ENCODE results near the gene MINDY4. TPM values are rescaled to one million over a fixed set of nuclear protein-coding genes. Genes with fewer than 3 reads are reported as not detected.

Gene MINDY4
- total RNA-seq, 1 experiment from 2014 or later = 2.1 TPM

DNA sequence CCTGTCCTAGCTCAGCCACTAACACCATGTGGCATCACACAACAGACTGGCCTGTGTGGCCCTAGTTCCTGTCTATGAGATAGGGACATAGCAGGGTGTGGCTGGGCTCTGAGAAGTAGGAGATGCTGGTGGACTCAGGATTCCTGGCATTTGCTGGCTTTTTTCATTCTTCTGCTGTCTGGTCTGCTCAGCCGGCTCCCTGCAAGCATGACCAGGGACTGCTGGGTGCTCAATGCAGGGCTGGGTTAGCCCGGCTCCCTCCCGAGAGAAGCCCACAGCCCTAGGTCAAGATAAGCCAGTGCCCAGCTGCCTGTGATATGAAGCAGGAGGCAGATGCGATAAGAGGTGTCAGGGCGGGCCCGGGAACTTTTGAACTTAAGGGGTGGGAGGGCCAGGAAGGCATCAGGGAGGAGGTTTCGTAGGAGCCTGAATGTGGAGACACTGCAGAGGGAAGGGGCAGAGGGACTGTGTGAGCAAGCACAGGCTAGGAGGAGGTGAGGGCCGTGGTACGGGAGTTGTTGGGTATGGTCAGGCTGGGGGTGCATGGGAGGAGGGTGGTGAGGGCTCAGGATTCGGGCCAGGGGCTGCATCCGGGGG is 143.9 kb downstream of the MINDY4 start:
- peaks cover 18% of the 10 kb centered on the region for H3K4me1 Mint-ChIP-seq (ENCODE audit: low read depth, unreplicated experiment)

DNA sequence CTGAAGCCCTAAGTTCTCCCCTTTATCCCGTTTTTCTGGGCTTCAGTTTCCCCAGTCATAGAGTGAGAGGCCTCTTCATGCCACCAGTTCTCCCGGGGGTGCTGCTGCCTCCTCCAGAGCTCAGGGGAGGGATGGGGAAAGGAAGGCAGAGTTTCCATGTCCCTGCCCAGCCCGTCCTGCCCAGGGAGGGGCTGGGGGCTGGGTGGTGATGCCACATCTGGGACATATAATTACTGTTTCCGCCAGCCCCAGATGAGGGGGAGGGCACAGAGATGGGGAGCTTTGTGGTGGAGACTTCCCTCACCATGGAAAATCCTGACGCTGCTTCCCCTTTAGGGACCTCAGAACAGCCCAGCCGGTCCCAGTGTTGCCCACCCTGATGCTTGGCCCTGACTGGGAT is 144.5 kb downstream of the MINDY4 start:
- no peaks in the 10 kb centered on the region for H3K27me3 ChIP-seq (replicated peaks; ENCODE audit: control insufficient read depth, insufficient read depth, low read length)
- ChIA-PET CTCF (no interaction called here), POLR2A (no interaction called here)
- Mint-ChIP-seq H3K4me1 (ENCODE audit: low read depth, unreplicated experiment) (peaks cover 14% of the 10 kb centered on the region), H3K4me3 (ENCODE audit: unreplicated experiment) (no peak overlapping the region), H3K36me3 (ENCODE audit: insufficient read depth, unreplicated experiment) (no peaks in the 10 kb centered on the region), H3K9me3 (ENCODE audit: unreplicated experiment) (no peaks in the 10 kb centered on the region), H3K27ac (ENCODE audit: unreplicated experiment) (no peak overlapping the region), H3K27me3 (ENCODE audit: insufficient read depth, unreplicated experiment) (no peaks in the 10 kb centered on the region)
- H3K36me3 ChIP-seq (ENCODE audit: control insufficient read depth, insufficient read depth, low read length) = no peaks in the 10 kb centered on the region
- no peak overlapping the region for H3K4me3 ChIP-seq (ENCODE audit: low read depth, low read length)
- BruUV-seq (replicated peaks) = no TSS peak
- no peaks in the 10 kb centered on the region for H3K9me3 ChIP-seq
- peaks cover 27% of the 10 kb centered on the region for H3K4me1 ChIP-seq
- no peak for DNase-seq
- intact Hi-C loops (cut with micrococcal nuclease; ENCODE audit: unreplicated experiment) = no loop called here
- TF ChIP-seq, protein P1, sequence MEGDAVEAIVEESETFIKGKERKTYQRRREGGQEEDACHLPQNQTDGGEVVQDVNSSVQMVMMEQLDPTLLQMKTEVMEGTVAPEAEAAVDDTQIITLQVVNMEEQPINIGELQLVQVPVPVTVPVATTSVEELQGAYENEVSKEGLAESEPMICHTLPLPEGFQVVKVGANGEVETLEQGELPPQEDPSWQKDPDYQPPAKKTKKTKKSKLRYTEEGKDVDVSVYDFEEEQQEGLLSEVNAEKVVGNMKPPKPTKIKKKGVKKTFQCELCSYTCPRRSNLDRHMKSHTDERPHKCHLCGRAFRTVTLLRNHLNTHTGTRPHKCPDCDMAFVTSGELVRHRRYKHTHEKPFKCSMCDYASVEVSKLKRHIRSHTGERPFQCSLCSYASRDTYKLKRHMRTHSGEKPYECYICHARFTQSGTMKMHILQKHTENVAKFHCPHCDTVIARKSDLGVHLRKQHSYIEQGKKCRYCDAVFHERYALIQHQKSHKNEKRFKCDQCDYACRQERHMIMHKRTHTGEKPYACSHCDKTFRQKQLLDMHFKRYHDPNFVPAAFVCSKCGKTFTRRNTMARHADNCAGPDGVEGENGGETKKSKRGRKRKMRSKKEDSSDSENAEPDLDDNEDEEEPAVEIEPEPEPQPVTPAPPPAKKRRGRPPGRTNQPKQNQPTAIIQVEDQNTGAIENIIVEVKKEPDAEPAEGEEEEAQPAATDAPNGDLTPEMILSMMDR (IDR thresholded peaks at IDR 0.05; ENCODE audit: insufficient read depth in 1 of 2, low read depth in 1 of 2, low read length in 1 of 2, severe bottlenecking in 1 of 2, unreplicated experiment in 1 of 2) = no peak

More for the DNA sequence above, 143.9 kb downstream of the MINDY4 start:
- TF ChIP-seq, protein P1 (IDR thresholded peaks at IDR 0.05; ENCODE audit: insufficient read depth in 1 of 2, low read depth in 1 of 2, low read length in 1 of 2, severe bottlenecking in 1 of 2, unreplicated experiment in 1 of 2) = no peak
- Histone ChIP-seq H3K27me3 (replicated peaks; ENCODE audit: control insufficient read depth, insufficient read depth, low read length) (no peaks in the 10 kb centered on the region), H3K4me3 (ENCODE audit: low read depth, low read length) (no peak overlapping the region), H3K4me1 (peaks cover 27% of the 10 kb centered on the region), H3K36me3 (ENCODE audit: control insufficient read depth, insufficient read depth, low read length) (no peaks in the 10 kb centered on the region), H3K9me3 (no peaks in the 10 kb centered on the region)
- no peak for DNase-seq
- Mint-ChIP-seq H3K27me3 (ENCODE audit: insufficient read depth, unreplicated experiment) (no peaks in the 10 kb centered on the region), H3K4me3 (ENCODE audit: unreplicated experiment) (no peak overlapping the region), H3K36me3 (ENCODE audit: insufficient read depth, unreplicated experiment) (no peaks in the 10 kb centered on the region), H3K27ac (ENCODE audit: unreplicated experiment) (peak overlapping the region; percentile 3), H3K9me3 (ENCODE audit: unreplicated experiment) (no peaks in the 10 kb centered on the region)
- intact Hi-C loops (cut with micrococcal nuclease; ENCODE audit: unreplicated experiment) = no loop called here
- ChIA-PET CTCF (no interaction called here), POLR2A (no interaction called here)
- BruUV-seq (replicated peaks) = no TSS peak

DNA sequence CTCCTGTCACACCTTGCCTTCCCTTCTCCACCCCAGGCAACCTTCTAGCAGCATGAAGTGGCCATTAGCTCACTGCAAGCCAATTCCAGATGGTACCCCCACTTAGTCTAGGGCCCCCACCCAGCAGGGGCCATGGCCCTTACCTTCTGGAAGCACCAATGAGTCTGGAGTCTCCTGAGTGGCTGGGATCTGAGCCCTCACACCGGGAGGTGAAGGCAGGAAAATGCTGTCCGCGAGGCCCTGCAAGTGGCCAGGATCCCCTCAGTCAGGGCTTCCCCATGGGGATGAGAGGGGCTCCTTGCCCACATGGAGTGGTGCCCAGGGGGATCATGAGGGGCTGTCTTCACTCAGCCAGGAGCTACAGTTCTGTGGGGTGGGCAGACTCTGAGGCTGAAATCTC is 145.0 kb downstream of the MINDY4 start:
- CTCF ChIA-PET = no interaction called here
- DNase-seq = no peak
- no TSS peak for BruUV-seq (replicated peaks)
- POLR2A ChIA-PET = no interaction called here
- Histone ChIP-seq H3K4me3 (ENCODE audit: low read depth, low read length) (no peak overlapping the region), H3K36me3 (ENCODE audit: control insufficient read depth, insufficient read depth, low read length) (no peaks in the 10 kb centered on the region), H3K9me3 (no peaks in the 10 kb centered on the region), H3K4me1 (peaks cover 27% of the 10 kb centered on the region), H3K27me3 (replicated peaks; ENCODE audit: control insufficient read depth, insufficient read depth, low read length) (no peaks in the 10 kb centered on the region)
- H3K27me3 Mint-ChIP-seq (ENCODE audit: insufficient read depth, unreplicated experiment) = no peaks in the 10 kb centered on the region
- H3K4me3 Mint-ChIP-seq (ENCODE audit: unreplicated experiment) = no peak overlapping the region
- H3K36me3 Mint-ChIP-seq (ENCODE audit: insufficient read depth, unreplicated experiment) = no peaks in the 10 kb centered on the region
- intact Hi-C loops (cut with micrococcal nuclease; ENCODE audit: unreplicated experiment) = no loop called here
- no peak overlapping the region for H3K27ac Mint-ChIP-seq (ENCODE audit: unreplicated experiment)
- H3K9me3 Mint-ChIP-seq (ENCODE audit: unreplicated experiment) = no peaks in the 10 kb centered on the region
- TF ChIP-seq, protein P1 (IDR thresholded peaks at IDR 0.05; ENCODE audit: insufficient read depth in 1 of 2, low read depth in 1 of 2, low read length in 1 of 2, severe bottlenecking in 1 of 2, unreplicated experiment in 1 of 2) = no peak
- peaks cover 12% of the 10 kb centered on the region for H3K4me1 Mint-ChIP-seq (ENCODE audit: low read depth, unreplicated experiment)
